PC-9 (cell line): ENCODE data around the gene CRTC3. TPM values are rescaled to one million over a fixed set of nuclear protein-coding genes. Genes with fewer than 3 reads are reported as not detected.

Experiments used
- BruUV-seq: library from RNA; stranded (reverse); fragments of 400-500 nt; replicated peaks from 2 replicates; lab custom pipeline; 2021; lab: Mats Ljungman, UMichigan
- CTCF ChIA-PET: fragments of 300-600 bp; sonication (Branson Sonifier 250); formaldehyde crosslinking; loops from one replicate; lab custom pipeline; 2022; ENCODE audit warnings: antibody characterized with exemption; lab: Charles Lee
- POLR2A ChIA-PET: fragments of 300-600 bp; sonication (Branson Sonifier 250); formaldehyde crosslinking; loops from one replicate; lab custom pipeline; 2022; ENCODE audit warnings: antibody characterized with exemption; ENCODE audit not compliant: unreplicated experiment; lab: Charles Lee
- DNase-seq, 2 experiments: peaks; one replicate each; pipeline versions ENCODE4 v3.0.0 to v3.0.0-alpha.2; 2015 to 2022; ENCODE audit warnings: mixed read lengths in 1 of 2
- H2AFZ ChIP-seq: fragments of 200-600 bp; sonication (generic); 2 replicates; pipeline ENCODE4 v1.8.1; 2017; ENCODE audit warnings: antibody characterized with exemption
- H3F3A ChIP-seq: fragments of 200-600 bp; sonication (generic); 2 replicates; pipeline ENCODE4 v1.8.1; 2017; ENCODE audit warnings: antibody characterized with exemption, mild to moderate bottlenecking, low read depth; ENCODE audit not compliant: insufficient read depth
- H3K27ac ChIP-seq: fragments of 200-600 bp; sonication (generic); 2 replicates; pipeline ENCODE4 v1.6.1; 2016; ENCODE audit warnings: mixed run types
- H3K27me3 ChIP-seq: fragments of 200-600 bp; sonication (generic); 2 replicates; pipeline ENCODE4 v1.6.1; 2016; ENCODE audit warnings: low read depth, mixed run types; ENCODE audit not compliant: insufficient read depth
- H3K36me3 ChIP-seq: fragments of 200-600 bp; sonication (generic); 2 replicates; pipeline ENCODE4 v1.6.1; 2016; ENCODE audit warnings: low read depth, mixed run types
- H3K4me1 ChIP-seq: fragments of 200-600 bp; sonication (generic); replicated peaks from 2 replicates; pipeline ENCODE4 v1.6.1; 2016; ENCODE audit warnings: mixed run types; ENCODE audit not compliant: insufficient read depth
- H3K4me2 ChIP-seq: fragments of 200-600 bp; sonication (generic); 2 replicates; pipeline ENCODE4 v1.6.1; 2017; ENCODE audit warnings: mixed run types
- H3K4me3 ChIP-seq: fragments of 200-600 bp; sonication (generic); 2 replicates; pipeline ENCODE4 v1.6.1; 2016; ENCODE audit warnings: mixed run types
- H3K79me2 ChIP-seq: fragments of 200-600 bp; sonication (generic); 2 replicates; pipeline ENCODE4 v1.6.1; 2017; ENCODE audit warnings: low read depth, mixed run types
- H3K9me2 ChIP-seq: fragments of 200-600 bp; sonication (generic); 2 replicates; pipeline ENCODE4 v1.8.1; 2017; ENCODE audit warnings: mild to moderate bottlenecking; ENCODE audit not compliant: insufficient read depth
- H3K9me3 ChIP-seq: fragments of 200-600 bp; sonication (generic); 2 replicates; pipeline ENCODE4 v1.8.1; 2016; ENCODE audit warnings: low read depth; ENCODE audit not compliant: insufficient read depth
- H4K20me1 ChIP-seq: fragments of 200-600 bp; sonication (generic); 2 replicates; pipeline ENCODE4 v1.8.1; 2017; ENCODE audit not compliant: insufficient read depth
- EZH2 ChIP-seq: fragments of 200-600 bp; sonication (generic); IDR thresholded peaks from 2 replicates; pipeline ENCODE4 v1.8.0; 2017; ENCODE audit warnings: antibody characterized with exemption, low read depth
- intact Hi-C: fragments of 100-400 bp; cut with micrococcal nuclease; formaldehyde crosslinking; loops from one replicate; pipeline ENCODE4 v1.10.0; 2022; ENCODE audit not compliant: unreplicated experiment
- total RNA-seq: library from RNA; stranded (reverse); gene quantifications from 2 replicates; pipeline ENCODE4 v1.2.3, GENCODE V29; 2021
- TF ChIP-seq, protein P1 (sequence below): fragments of 200-600 bp; sonication (generic); conservative IDR thresholded peaks from 2 replicates; pipeline ENCODE4 v1.6.1; 2017; ENCODE audit warnings: mixed run types, antibody characterized with exemption, mild to moderate bottlenecking, moderate library complexity

The CRTC3 gene
- total RNA-seq, 1 experiment from 2014 or later: 18.6 TPM

DNA sequence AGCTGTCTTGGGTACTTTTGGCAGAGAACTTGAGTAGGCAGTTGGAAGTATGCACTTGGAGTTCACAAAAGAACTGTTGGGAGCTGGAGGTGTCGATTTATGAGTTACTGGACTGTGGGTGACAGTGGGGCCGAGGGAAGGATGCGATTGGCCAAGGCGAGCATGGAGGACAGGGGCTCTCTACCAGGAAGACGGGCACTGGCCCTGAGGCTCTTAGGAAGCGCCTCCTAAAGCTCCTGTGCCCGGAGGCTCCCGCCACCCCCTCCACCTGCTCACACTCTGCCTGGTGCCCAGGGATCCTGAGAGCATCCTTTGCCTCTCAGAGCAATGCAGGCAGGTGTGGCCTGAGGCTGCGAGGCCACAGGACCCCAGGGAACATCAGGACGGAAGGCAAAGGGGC, 69.0 kb downstream of the CRTC3 start:
- Histone ChIP-seq H3K9me3 (no peaks in the 10 kb centered on the region), H3K36me3 (no peaks in the 10 kb centered on the region), H3F3A (peaks cover 4% of the 10 kb centered on the region; the same call in 1 of the 2 replicates), H4K20me1 (no peaks in the 10 kb centered on the region), H3K4me3 (no peak overlapping the region), H2AFZ (no peak overlapping the region), H3K79me2 (no peaks in the 10 kb centered on the region; the same call in 1 of the 2 replicates), H3K27ac (no peak overlapping the region), H3K4me1 (no peaks in the 10 kb centered on the region), H3K27me3 (no peaks in the 10 kb centered on the region), H3K4me2 (no peak overlapping the region), H3K9me2 (no peaks in the 10 kb centered on the region)
- ChIA-PET CTCF (interaction anchor here (0.5 kb wide), 1 partner anchor 283 kb away, joined by 5 read pairs; no protein-coding TSS in a partner anchor), POLR2A (no interaction called here)
- intact Hi-C loops: no loop called here
- BruUV-seq: no TSS peak
- no peak for DNase-seq
- TF ChIP-seq EZH2: no peak
- TF ChIP-seq, protein P1, sequence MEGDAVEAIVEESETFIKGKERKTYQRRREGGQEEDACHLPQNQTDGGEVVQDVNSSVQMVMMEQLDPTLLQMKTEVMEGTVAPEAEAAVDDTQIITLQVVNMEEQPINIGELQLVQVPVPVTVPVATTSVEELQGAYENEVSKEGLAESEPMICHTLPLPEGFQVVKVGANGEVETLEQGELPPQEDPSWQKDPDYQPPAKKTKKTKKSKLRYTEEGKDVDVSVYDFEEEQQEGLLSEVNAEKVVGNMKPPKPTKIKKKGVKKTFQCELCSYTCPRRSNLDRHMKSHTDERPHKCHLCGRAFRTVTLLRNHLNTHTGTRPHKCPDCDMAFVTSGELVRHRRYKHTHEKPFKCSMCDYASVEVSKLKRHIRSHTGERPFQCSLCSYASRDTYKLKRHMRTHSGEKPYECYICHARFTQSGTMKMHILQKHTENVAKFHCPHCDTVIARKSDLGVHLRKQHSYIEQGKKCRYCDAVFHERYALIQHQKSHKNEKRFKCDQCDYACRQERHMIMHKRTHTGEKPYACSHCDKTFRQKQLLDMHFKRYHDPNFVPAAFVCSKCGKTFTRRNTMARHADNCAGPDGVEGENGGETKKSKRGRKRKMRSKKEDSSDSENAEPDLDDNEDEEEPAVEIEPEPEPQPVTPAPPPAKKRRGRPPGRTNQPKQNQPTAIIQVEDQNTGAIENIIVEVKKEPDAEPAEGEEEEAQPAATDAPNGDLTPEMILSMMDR: no peak

DNA sequence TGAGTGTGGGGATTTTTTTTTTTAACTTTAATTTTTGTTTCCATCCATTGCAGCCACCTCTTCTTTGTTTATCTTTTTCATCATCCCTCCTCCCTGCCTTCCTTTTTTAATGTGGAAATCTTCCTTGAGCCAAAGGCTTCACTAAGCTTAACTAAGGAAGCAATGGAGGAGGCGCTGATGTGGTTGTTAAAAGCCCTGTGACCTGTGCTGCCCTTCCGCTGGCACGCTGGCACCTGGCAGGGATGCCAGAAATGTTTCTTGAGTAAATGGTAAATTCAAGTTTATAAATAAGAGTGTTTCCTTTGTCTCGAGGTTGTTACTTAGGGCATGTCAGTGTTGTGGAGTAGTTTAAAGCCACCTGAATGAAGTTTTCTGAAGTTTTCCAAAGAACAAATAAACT, 69.4 kb downstream of the CRTC3 start:
- Histone ChIP-seq H3K27ac (no peak overlapping the region), H3K79me2 (no peaks in the 10 kb centered on the region), H3K4me1 (no peaks in the 10 kb centered on the region), H3K4me3 (no peak overlapping the region), H3K9me3 (no peaks in the 10 kb centered on the region), H3K4me2 (no peak overlapping the region), H3K36me3 (no peaks in the 10 kb centered on the region), H3K9me2 (no peaks in the 10 kb centered on the region), H3K27me3 (no peaks in the 10 kb centered on the region), H4K20me1 (no peaks in the 10 kb centered on the region), H2AFZ (no peak overlapping the region), H3F3A (no peaks in the 10 kb centered on the region)
- CTCF ChIA-PET: interaction anchor here (0.5 kb wide), 1 partner anchor 284 kb away, joined by 5 read pairs; no protein-coding TSS in a partner anchor
- TF ChIP-seq EZH2: no peak
- TF ChIP-seq, protein P1: no peak
- BruUV-seq: no TSS peak
- POLR2A ChIA-PET: no interaction called here
- intact Hi-C loops: no loop called here
- no peak for DNase-seq

GRCh38 chr15:90599644-90600043, 69.9 kb downstream of the CRTC3 start:
- Histone ChIP-seq H3K4me2 (no peak overlapping the region), H3K27me3 (no peaks in the 10 kb centered on the region), H3K9me3 (no peaks in the 10 kb centered on the region), H3F3A (no peaks in the 10 kb centered on the region), H3K9me2 (no peaks in the 10 kb centered on the region), H3K36me3 (no peaks in the 10 kb centered on the region), H3K27ac (no peak overlapping the region), H2AFZ (no peak overlapping the region), H3K79me2 (no peaks in the 10 kb centered on the region), H4K20me1 (no peaks in the 10 kb centered on the region), H3K4me3 (no peak overlapping the region), H3K4me1 (no peaks in the 10 kb centered on the region)
- ChIA-PET CTCF (no interaction called here), POLR2A (no interaction called here)
- intact Hi-C loops: no loop called here
- DNase-seq: no peak
- TF ChIP-seq EZH2: no peak
- TF ChIP-seq, protein P1: no peak
- BruUV-seq: no TSS peak
